Nephron progenitor cell (in vitro differentiated cells): Measurements from ENCODE around the gene SAMD1.

Experiments used
- DNase-seq: peaks from one replicate; pipeline ENCODE4 v3.0.0; 2021
- H3K27ac Mint-ChIP-seq: 2 replicates; pipeline ENCODE4 v1.8.0; 2021; ENCODE audit warnings: mild to moderate bottlenecking, moderate library complexity, mixed read lengths
- H3K27me3 Mint-ChIP-seq: 2 replicates; pipeline ENCODE4 v1.8.0; 2021; ENCODE audit warnings: mild to moderate bottlenecking, low read depth, mixed read lengths; ENCODE audit not compliant: poor library complexity
- H3K36me3 Mint-ChIP-seq: 2 replicates; pipeline ENCODE4 v1.8.0; 2021; ENCODE audit warnings: low read depth, mixed read lengths
- H3K4me1 Mint-ChIP-seq: 2 replicates; pipeline ENCODE4 v1.8.0; 2021; ENCODE audit warnings: mixed read lengths
- H3K4me3 Mint-ChIP-seq: 2 replicates; pipeline ENCODE4 v1.8.0; 2021; ENCODE audit warnings: mild to moderate bottlenecking, moderate library complexity, mixed read lengths
- H3K9me3 Mint-ChIP-seq: 2 replicates; pipeline ENCODE4 v1.8.0; 2021; ENCODE audit warnings: mild to moderate bottlenecking, moderate library complexity, mixed read lengths
- TF ChIP-seq, protein P1 (sequence below): fragments of 200-600 bp; sonication (generic); IDR thresholded peaks from 2 replicates; pipeline ENCODE4 v1.5.0; 2021; ENCODE audit warnings: antibody characterized with exemption

The SAMD1 gene

DNA sequence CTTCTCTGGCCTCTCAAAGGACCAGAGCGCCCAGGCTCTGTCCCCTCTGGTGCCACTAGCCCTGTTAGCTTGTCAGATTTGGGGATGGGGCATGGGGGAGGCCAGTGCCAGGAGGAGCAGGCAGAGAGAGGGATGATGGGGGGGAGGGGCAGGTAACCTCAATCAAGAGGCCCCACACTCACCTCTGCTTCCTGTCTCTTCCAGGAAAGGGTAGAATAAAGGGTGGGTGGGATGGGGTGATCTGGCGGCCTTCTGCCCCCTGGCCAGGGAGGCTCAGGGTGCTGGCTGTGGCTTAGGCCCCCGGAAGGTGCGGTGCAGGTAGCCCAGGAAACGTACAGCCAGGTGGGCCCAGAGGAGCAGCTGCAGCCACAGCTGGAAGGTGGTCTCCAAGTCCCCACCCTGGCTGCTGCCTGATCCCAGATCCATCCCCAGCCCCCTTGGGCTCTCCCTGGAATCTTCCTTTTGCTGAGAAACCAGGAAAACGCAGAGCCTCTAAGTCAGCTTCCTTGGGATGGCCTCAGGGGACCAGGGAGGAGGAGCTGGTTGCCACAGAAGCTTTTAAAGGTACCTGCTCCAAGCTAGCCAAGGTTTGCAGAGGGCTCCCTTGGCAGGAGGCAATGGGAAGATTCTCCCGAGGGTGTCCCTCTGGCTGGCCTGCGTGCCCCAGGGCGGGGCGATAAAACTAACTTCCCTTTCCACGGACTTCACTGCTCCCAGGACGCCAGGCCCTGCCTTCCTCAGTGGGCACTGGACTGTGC lies 21.7 kb upstream of the SAMD1 start:
- Mint-ChIP-seq H3K27ac (peak overlapping the region; percentile 90), H3K4me1 (peaks cover 59% of the 10 kb centered on the region), H3K9me3 (no peaks in the 10 kb centered on the region), H3K4me3 (no peak overlapping the region), H3K36me3 (peaks cover 6% of the 10 kb centered on the region), H3K27me3 (peaks cover 2% of the 10 kb centered on the region)
- TF ChIP-seq, protein P1, sequence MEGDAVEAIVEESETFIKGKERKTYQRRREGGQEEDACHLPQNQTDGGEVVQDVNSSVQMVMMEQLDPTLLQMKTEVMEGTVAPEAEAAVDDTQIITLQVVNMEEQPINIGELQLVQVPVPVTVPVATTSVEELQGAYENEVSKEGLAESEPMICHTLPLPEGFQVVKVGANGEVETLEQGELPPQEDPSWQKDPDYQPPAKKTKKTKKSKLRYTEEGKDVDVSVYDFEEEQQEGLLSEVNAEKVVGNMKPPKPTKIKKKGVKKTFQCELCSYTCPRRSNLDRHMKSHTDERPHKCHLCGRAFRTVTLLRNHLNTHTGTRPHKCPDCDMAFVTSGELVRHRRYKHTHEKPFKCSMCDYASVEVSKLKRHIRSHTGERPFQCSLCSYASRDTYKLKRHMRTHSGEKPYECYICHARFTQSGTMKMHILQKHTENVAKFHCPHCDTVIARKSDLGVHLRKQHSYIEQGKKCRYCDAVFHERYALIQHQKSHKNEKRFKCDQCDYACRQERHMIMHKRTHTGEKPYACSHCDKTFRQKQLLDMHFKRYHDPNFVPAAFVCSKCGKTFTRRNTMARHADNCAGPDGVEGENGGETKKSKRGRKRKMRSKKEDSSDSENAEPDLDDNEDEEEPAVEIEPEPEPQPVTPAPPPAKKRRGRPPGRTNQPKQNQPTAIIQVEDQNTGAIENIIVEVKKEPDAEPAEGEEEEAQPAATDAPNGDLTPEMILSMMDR = no peak
- DNase-seq = no peak

DNA sequence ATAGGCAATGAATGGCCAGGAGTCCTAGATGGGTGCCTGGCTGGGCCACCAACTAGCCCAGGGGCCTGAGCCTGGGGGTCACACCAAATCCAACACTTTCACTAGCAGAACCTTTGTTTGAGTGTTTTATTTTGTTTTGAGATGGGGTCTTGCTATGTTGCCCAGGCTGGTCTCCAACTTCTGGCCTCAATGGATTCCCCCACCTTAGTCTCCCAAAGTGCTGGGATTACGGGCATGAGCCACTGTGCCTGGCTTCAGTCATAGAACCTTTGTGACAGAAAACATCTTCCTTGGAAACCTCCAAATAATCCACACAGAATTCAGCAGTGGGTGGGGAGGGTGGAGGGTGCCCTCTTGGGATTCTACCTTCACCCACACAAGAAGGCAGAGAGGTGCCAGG lies 20.9 kb upstream of the SAMD1 start:
- Mint-ChIP-seq H3K9me3 (no peaks in the 10 kb centered on the region), H3K27me3 (peaks cover under 1% of the 10 kb centered on the region), H3K4me3 (no peak overlapping the region)

DNA sequence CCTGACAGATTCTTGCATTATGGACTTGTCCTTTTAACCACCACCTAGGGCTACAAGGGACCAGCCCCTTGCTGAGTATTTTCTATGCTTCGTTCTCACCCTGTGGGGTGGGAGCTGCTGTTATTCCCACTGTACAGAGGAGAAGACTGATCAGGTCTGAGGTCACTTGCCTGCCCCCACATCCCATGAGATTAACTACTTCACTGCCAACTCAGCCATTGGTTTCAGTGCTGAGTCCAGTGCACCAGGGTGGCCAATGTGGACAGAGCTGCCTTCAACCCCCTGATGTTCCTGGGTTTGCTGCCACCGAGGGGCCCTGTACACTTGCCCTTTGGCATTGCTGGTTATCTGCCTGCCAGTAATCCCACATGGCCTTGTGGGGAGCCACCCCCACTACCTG lies 20.1 kb upstream of the SAMD1 start:
- H3K9me3 Mint-ChIP-seq = no peaks in the 10 kb centered on the region
- no peaks in the 10 kb centered on the region for H3K27me3 Mint-ChIP-seq
- H3K4me1 Mint-ChIP-seq = peaks cover 46% of the 10 kb centered on the region
- H3K4me3 Mint-ChIP-seq = no peak overlapping the region
- H3K36me3 Mint-ChIP-seq = peaks cover 13% of the 10 kb centered on the region
- TF ChIP-seq, protein P1 = no peak
- no peak overlapping the region for H3K27ac Mint-ChIP-seq
- DNase-seq = no peak

More for the DNA sequence above, 20.9 kb upstream of the SAMD1 start:
- H3K36me3 Mint-ChIP-seq = peaks cover 9% of the 10 kb centered on the region
- peaks cover 55% of the 10 kb centered on the region for H3K4me1 Mint-ChIP-seq
- no peak for DNase-seq
- no peak overlapping the region for H3K27ac Mint-ChIP-seq
- TF ChIP-seq, protein P1 = no peak

DNA sequence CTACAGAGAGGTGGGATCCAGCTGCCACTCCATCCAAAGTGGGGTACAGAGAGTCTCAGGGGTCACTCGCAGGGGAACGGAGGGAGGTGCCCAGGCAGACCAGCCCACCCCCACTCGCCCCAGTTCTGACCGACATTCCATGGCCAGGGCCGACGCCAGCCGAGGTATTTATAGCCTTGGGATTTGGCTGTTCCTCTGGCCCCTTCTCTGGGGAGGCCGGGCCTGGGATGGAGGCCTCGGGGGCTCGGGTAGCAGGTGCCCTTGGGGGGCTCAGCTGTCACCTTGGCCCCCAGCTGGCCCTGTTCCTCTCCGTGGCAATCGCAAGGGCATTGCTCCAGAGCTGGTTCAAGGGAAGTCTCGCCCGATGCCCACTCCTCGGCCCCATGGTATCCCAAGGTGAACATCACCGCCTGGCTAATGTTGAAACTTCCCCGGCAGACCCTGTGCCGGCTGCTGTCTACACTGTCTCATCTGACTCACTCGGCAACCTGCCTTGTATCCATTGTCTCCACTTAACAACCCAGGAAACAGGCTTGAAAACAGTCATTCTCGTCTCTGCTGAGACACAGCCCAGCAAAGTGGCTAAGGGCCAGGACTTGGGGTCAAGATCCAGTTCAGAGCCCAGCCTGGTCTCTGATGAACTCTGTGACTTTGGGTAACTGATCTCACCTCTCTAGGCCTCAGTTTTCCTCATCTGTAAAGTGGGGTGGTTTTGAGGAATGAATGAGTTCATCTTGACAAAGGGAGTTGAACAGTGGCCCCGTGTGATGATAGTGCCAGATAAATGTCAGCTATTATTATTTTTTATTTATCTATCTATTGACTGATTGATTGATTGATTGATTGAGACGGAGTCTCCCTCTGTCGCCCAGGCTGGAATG lies 17.3 kb upstream of the SAMD1 start:
- Mint-ChIP-seq H3K36me3 (peaks cover 19% of the 10 kb centered on the region), H3K4me1 (peaks cover 24% of the 10 kb centered on the region), H3K27ac (peak overlapping the region; percentile 82), H3K9me3 (no peaks in the 10 kb centered on the region), H3K4me3 (no peak overlapping the region), H3K27me3 (no peaks in the 10 kb centered on the region)
- DNase-seq = no peak
- TF ChIP-seq, protein P1 = no peak

DNA sequence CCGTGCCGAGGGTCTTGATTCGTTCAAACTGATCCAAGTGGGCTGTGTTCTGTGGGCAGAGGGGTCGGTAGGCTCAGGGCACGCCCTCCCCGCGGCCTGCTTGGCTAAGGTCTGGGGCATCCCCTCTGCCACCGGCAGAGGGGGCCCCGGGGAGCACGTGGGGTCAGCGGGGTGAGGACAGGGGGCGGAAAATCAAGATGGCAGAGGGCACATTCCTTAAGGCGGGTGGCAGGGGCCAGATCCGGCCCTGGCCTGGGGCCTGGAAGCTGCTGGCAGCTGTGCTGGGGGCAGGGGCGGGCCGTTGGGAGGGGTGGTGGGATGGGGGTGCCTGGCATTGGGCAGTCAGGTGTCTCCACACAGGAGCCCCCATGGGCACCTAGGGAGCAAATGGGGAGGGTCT lies 16.3 kb upstream of the SAMD1 start:
- no peaks in the 10 kb centered on the region for H3K27me3 Mint-ChIP-seq
- H3K4me1 Mint-ChIP-seq = peaks cover 17% of the 10 kb centered on the region
- no peak for DNase-seq
- H3K36me3 Mint-ChIP-seq = peaks cover 19% of the 10 kb centered on the region
- TF ChIP-seq, protein P1 = no peak
- peak overlapping the region; percentile 36 for H3K27ac Mint-ChIP-seq
- H3K4me3 Mint-ChIP-seq = no peak overlapping the region
- no peaks in the 10 kb centered on the region for H3K9me3 Mint-ChIP-seq
